Measurements from ENCODE around the gene LYST.

GRCh38 chr1:235808223-235808622 lies 58.5 kb downstream of the LYST start:
- TF ChIP-seq, protein P1, sequence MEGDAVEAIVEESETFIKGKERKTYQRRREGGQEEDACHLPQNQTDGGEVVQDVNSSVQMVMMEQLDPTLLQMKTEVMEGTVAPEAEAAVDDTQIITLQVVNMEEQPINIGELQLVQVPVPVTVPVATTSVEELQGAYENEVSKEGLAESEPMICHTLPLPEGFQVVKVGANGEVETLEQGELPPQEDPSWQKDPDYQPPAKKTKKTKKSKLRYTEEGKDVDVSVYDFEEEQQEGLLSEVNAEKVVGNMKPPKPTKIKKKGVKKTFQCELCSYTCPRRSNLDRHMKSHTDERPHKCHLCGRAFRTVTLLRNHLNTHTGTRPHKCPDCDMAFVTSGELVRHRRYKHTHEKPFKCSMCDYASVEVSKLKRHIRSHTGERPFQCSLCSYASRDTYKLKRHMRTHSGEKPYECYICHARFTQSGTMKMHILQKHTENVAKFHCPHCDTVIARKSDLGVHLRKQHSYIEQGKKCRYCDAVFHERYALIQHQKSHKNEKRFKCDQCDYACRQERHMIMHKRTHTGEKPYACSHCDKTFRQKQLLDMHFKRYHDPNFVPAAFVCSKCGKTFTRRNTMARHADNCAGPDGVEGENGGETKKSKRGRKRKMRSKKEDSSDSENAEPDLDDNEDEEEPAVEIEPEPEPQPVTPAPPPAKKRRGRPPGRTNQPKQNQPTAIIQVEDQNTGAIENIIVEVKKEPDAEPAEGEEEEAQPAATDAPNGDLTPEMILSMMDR (IDR thresholded peaks at IDR 0.05) = no peak
- TF ChIP-seq POLR2A (IDR thresholded peaks at IDR 0.05) = no peak
